CD4-positive, alpha-beta T cell treated with Interleukin-2 at 100 ng/mL for 4 hours (primary cell): ENCODE data around the gene ZNF214.
"Not testable (repeated sequence)": the region's sequence is repeated elsewhere in the genome, so short reads cannot be mapped to it uniquely, and the experiment has no call there.

ENCODE experiments used
- DNase-seq: peaks from one replicate; pipeline ENCODE4 v3.0.0-alpha.2; 2020; ENCODE audit warnings: low spot score

Gene ZNF214

DNA sequence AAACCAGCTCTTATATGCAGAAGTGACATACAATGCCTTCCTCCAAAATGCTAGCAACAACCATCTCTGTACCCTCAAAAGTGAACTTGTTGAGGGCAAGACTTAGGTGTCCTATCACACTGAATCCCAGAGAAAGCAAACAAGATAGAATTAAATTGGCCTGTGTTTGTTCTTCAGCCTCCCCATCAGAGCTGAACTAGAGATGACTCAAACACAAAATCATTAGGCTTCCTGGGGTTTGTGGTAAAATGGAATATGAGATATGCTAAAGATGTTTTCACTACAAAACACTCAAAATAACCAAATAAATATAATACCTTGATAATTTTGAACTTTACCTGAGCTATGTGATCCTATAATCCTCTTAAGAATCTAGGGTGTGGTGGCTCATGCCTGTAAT is 31.6 kb downstream of the ZNF214 start:
- DNase-seq, result no peak

DNA sequence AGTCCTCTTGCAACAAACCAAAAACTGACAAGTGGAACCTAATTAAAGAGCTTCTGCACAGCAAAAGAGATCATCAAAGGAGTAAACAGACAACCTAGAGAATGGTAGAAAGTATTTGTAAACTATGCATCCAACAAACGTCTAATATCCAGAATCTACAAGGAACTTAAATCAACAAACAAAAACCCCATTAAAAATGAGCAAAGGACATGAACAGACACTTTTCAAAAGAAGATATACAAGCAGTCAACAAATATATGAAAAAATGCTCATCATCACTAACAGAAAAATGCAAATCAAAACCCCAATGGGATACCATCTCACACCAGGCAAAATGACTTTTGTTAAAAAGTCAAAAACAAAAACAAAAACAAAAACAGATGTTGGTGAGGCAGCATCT is 33.7 kb downstream of the ZNF214 start:
- no peak for DNase-seq

DNA sequence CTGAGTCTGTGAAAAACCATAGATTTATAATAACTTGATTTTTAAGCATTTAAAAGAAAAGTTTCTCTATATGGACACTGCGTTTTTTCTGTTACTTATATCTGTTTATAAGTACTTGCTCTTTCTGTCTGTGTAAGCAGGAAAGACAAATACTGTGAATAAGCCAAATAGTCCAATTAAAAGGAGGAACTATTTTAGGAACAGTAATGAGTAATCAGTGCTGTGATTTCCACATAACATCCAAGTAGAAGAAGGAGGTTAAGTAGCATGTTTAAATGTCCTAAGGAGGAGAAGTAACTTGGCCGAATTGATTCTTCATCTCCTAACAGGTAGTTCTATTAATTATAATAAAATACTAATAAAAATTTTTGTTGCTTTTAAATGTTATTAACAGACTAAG is 40.8 kb downstream of the ZNF214 start:
- DNase-seq, result no peak

DNA sequence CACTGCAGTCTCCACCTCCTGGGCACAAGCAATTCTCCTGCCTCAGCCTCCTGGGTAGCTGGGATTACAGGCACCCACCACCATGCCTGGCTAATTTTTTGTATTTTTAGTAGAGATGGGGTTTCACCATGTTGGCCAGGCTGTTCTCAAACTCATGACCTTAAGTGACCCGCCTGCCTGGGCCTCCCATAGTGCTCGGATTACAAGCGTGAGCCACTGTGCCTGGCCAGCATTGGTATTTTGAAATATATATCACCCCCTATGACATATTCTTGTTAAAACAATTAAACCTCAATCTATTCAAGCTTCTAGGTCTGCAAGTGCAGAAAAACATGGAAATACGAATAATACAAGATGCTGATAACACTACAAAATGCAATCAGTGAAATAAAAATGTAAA is 50.3 kb downstream of the ZNF214 start:
- DNase-seq, result not testable (repeated sequence)

DNA sequence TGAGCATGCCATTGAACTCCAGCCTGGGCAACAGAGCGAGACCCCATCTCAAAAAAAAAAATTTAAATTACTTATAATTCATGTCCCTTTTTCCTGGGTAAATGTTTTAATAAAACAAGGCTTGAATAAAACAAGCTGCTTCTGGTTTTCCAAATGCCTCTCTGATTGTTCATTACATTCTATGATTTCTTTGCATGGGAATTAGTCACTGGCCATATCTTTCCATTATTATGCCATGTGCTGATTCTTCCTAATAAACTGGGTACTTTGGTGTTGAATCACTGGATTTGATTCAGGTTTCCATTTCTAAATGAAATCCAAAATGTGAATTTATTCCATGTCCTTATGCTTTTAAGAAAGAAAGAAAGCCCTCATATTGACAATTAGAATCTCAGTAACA is 51.3 kb downstream of the ZNF214 start:
- no peak for DNase-seq

DNA sequence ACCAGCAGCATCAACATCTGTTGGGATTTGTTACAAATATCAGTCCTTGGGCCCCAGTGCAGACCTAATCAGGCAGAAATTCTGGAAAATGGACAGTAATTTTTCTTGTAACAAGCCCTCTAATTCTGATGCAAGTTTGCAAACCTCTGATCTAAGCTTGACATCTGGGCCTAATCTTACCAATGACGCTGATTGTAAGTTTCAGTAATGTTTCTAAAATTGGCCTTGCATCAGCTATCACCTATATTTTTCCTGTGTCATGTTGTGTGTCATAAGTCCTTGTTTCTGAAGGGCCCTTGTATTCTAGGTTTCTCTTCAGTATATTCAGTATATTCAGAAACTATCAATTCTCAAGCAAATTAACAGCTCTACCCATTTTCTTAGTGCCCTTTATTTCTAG is 57.5 kb downstream of the ZNF214 start:
- no peak for DNase-seq

DNA sequence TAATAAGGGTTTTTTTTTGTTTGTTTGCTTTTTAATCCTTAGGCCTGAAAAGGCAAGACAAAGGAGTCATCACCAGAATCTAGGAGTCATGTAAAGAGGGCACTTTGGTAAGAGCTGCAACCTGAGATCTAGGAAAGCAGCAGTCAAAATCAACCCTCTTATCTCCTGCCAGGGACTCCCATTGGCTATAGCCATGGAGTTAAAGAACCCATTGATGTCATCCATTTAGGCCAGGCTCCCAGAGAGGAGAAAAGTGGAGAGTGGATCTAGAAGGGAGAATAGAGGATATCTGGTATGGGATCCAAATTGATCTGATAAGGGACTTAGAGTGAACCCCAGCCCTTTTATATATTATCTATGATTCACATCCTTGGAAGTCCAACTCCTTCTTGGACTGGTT is 58.0 kb downstream of the ZNF214 start:
- no peak for DNase-seq

DNA sequence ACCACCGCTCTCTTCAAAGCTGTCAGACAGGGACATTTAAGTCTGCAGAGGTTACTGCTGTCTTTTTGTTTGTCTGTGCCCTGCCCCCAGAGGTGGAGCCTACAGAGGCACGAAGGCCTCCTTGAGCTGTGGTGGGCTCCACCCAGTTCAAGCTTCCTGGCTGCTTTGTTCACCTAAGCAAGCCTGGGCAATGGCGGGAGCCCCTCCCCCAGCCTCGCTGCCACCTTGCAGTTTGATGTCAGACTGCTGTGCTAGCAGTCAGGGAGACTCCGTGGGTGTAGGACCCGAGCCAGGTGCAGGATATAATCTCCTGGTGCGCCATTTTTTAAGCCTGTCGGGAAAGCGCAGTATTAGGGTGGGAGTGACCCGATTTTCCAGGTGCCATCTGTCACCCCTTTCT is 65.9 kb downstream of the ZNF214 start:
- DNase-seq, result not testable (repeated sequence)
